COLO668 (cell line): Measurements from ENCODE around the gene HTR3B.
A peak's percentile ranks its signal among the peaks of the same experiment; 100 is the strongest.
"Not testable (repeated sequence)": the region's sequence is repeated elsewhere in the genome, so short reads cannot be mapped to it uniquely, and the experiment has no call there.

Experiments used
- DNase-seq: peaks from one replicate; lab custom pipeline; 2025; ENCODE audit not compliant: unreplicated experiment; lab: John Stamatoyannopoulos, UW

The HTR3B gene

GRCh38 chr11:113904379-113905101 lies at the start of gene HTR3B:
HTR3B (plus strand) TSS chr11:113904796; CDS start chr11:113904934, 138 bp downstream.
- no peak for DNase-seq

GRCh38 chr11:113855803-113856202 lies 48.8 kb upstream of the HTR3B start:
- no peak for DNase-seq

GRCh38 chr11:113856966-113857759 lies 47.4 kb upstream of the HTR3B start:
- no peak for DNase-seq

- no peak for DNase-seq
Measured at GRCh38 chr11:113859665-113860064, 44.9 kb upstream of the HTR3B start.

GRCh38 chr11:113862435-113862834 lies 42.2 kb upstream of the HTR3B start:
- no peak for DNase-seq

GRCh38 chr11:113864410-113864809 lies 40.2 kb upstream of the HTR3B start:
- DNase-seq: no peak

GRCh38 chr11:113865873-113866272 lies 38.7 kb upstream of the HTR3B start:
- DNase-seq: no peak

GRCh38 chr11:113867843-113868503 lies 36.6 kb upstream of the HTR3B start:
- no peak for DNase-seq

GRCh38 chr11:113871336-113871735 lies 33.3 kb upstream of the HTR3B start:
- no peak for DNase-seq

GRCh38 chr11:113873236-113873626 lies 31.4 kb upstream of the HTR3B start:
- no peak for DNase-seq

GRCh38 chr11:113874096-113874495 lies 30.5 kb upstream of the HTR3B start:
- no peak for DNase-seq

GRCh38 chr11:113874581-113875233 lies 29.9 kb upstream of the HTR3B start:
- no peak for DNase-seq

GRCh38 chr11:113875234-113876073 lies 29.1 kb upstream of the HTR3B start, which contains the start of gene USP28:
USP28 (minus strand) TSS chr11:113875572; CDS start chr11:113875501, 71 bp downstream.
- peak; percentile 98 for DNase-seq

GRCh38 chr11:113876074-113876797 lies 28.4 kb upstream of the HTR3B start:
- DNase-seq: peak; percentile 26

GRCh38 chr11:113876798-113877669 lies 27.6 kb upstream of the HTR3B start:
- DNase-seq: no peak

GRCh38 chr11:113877670-113878055 lies 26.9 kb upstream of the HTR3B start:
- DNase-seq: no peak

GRCh38 chr11:113879446-113879845 lies 25.1 kb upstream of the HTR3B start:
- not testable (repeated sequence) for DNase-seq

GRCh38 chr11:113880971-113881370 lies 23.6 kb upstream of the HTR3B start:
- no peak for DNase-seq

GRCh38 chr11:113881856-113882255 lies 22.7 kb upstream of the HTR3B start:
- no peak for DNase-seq
